SIG-M5 treated with dmso at 0.1 percent for 504 hours (cell line): ENCODE measurements around the gene SRMS.
A peak's percentile ranks its signal among the peaks of the same experiment; 100 is the strongest.

Source experiments
- DNase-seq: peaks from one replicate; lab custom pipeline; 2025; ENCODE audit not compliant: unreplicated experiment; lab: John Stamatoyannopoulos, UW

The SRMS gene, protein sequence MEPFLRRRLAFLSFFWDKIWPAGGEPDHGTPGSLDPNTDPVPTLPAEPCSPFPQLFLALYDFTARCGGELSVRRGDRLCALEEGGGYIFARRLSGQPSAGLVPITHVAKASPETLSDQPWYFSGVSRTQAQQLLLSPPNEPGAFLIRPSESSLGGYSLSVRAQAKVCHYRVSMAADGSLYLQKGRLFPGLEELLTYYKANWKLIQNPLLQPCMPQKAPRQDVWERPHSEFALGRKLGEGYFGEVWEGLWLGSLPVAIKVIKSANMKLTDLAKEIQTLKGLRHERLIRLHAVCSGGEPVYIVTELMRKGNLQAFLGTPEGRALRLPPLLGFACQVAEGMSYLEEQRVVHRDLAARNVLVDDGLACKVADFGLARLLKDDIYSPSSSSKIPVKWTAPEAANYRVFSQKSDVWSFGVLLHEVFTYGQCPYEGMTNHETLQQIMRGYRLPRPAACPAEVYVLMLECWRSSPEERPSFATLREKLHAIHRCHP

DNA sequence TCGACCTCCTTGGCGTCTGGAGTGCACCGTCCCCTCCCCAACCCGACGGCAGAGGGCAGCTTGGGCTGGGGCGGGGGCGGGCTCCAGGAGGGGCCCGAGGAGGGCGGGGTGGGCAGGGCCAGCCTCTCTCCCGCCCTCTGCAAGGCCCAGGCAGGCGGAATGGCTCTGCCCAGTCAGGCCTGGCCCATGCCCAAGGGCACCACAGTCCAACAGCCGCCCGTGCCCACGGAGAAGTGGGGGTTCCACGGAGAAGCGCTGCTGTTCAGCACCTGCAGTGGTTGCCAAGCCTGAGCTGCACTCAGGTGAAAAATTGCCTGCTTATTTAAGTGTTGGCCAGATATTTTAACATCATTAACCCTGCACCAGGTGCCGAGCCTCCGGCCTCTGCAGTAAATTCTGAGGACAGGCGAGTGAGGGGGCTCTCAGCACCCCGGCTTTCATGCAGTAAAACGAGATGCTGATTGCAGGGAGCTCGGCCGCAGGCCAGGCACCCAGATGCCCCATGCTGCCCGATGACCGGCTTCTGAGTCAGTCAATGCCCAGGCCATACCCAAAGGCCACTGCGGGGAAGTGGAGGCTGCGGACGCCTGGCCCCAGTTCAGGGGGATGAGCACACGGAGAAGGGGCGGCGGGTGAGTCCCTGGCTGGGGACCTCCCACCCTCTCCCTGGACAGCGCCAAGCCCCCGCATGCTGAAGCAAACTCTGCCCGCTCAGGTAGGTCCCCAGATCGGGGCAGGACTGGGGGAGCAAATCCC is at the start of gene SRMS:
Gene SRMS (minus strand): TSS at position 25 of the 756 bp plus-strand sequence. CDS start 286 bp downstream, outside the sequence.
- no peak for DNase-seq

DNA sequence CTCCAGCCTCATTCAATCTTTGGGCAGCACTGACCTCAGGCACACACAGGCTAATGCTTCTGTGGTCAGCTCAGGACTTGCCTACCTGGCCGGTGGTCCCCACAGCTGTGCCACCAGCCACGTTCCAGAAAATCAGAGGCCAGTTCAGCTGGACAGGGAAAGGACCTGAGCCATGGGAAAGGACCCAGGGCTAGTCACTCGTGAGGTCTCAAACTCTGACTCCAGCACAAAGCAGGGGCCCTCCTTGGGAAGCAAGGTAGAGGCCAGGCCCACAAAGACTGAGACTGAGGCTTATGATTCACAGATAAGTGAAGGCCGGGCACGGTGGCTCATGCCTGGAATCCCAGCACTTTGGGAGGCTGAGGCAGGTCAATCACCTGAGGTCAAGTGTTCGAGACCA is 48.9 kb upstream of the SRMS start:
- DNase-seq: no peak

DNA sequence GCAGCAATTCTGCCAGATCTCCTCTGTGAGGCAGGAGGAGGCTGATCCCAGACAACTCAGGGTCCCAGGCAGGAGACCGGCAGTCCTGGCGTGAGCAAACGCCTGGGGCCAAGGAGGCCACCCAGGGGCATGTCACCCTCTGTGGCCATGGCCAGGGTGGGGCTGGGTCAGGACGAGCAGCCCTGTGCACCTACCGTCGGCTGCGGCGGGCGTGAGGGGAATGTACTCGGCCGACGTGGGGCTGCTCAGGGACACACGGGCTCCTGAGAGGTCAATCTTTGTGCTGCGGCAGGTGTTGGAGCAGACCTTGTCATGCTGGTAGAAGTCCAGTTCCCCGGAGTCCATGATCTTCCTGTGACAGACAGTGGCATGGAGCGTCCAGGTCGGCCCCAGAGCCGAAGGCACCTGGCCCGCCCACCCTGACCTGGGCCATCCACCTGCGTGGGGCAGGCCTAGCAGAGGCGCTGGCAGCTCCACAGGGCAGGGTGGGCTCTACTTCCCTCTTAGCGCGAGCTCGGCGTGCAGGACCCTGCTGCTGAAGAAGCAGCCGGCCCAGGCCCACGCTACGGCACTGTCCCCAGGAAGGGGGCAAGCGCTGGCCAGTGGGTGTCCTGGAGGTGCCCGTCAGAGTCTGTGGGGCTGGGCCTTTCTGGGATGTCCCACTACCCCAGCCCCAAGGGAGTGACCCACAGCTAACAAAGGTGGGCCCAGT is 48.0 kb upstream of the SRMS start:
- DNase-seq: no peak

DNA sequence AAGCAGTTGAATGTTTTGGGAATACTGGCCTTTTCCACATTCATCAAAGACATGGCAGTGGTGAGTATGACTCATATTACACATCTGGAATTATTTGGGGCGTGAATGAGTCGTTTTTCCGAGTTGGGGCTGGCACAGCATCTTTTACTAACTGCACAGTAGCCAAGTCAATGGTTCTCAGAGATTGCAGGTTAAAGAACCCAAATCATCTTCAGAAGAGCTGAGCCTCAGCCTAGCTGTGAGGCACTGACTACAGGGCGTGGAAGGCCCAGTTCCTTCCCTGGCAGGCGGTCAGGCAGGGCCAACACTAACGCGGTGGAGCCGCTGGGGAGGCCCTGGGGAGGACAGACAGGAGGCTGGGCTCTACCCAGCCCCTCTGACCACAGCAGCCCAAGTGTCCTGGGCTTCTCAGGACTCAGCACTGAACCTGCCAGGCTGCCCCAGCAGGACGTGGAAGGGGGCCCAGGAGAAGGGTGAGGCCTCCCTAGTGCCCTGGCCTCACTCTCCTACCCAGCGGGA is 46.6 kb upstream of the SRMS start:
- DNase-seq: no peak

DNA sequence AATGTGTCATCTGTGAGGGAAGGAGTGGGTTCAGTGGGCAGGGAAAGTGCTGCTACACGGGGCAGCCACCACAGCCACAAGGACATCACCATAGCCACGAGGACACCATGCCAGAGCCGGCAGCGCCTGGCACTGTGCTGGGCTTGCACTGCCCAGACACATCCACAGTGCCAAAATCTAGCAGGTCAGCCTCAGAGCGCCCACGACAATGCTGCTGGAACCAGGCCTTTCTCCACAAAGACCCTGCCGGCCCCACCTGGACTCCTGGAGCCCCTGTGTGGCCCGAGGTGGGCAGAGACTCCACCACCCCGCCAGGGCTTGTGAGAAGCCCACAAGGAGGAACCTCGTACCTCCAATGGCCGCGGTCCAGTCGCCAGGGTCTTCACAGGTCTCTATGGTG is 45.1 kb upstream of the SRMS start:
- DNase-seq: no peak

DNA sequence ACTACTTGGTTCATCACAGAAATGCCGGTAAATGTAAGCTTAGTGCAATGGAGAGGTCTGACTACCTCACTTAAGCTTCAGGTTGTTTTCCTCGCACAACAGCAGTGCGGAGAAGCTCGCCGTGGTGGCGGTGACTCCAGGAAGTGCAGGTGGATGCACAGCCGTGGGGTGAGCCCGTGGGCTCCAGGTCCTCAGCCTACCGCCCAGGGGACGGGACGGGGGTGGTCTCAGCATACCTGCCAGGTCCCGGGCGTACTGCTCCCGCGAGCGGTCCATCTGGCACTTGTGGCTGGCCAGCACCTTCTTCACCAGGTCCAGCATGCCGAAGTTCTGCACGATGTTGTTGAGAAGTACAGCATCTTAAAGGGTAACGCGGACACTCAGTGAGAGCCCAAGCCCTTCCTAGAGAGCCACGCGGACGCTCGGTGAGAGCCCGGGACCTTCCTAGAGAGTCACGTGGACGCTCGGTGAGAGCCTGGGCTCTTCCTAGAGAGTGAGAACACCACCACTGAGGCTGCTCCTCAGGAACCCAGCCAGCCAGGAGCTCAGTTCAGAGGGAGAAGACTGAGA is 44.3 kb upstream of the SRMS start:
- no peak for DNase-seq

DNA sequence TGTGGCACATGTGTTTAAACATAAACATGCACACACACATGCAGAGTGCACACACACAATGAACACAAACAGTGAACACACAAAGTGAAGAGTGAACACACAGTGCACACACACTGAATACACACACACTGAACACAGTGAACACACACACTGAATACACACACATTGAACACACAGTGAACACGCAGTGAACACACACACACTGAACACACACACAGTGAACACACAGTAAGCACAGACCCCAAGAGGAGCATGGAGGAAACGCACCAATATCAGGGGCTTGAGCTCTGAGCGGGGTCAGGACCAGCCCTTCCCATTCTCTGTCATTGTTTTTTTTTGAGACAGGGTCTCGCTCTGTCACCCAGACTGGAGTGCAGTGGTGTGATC is 43.6 kb upstream of the SRMS start:
- DNase-seq: no peak

DNA sequence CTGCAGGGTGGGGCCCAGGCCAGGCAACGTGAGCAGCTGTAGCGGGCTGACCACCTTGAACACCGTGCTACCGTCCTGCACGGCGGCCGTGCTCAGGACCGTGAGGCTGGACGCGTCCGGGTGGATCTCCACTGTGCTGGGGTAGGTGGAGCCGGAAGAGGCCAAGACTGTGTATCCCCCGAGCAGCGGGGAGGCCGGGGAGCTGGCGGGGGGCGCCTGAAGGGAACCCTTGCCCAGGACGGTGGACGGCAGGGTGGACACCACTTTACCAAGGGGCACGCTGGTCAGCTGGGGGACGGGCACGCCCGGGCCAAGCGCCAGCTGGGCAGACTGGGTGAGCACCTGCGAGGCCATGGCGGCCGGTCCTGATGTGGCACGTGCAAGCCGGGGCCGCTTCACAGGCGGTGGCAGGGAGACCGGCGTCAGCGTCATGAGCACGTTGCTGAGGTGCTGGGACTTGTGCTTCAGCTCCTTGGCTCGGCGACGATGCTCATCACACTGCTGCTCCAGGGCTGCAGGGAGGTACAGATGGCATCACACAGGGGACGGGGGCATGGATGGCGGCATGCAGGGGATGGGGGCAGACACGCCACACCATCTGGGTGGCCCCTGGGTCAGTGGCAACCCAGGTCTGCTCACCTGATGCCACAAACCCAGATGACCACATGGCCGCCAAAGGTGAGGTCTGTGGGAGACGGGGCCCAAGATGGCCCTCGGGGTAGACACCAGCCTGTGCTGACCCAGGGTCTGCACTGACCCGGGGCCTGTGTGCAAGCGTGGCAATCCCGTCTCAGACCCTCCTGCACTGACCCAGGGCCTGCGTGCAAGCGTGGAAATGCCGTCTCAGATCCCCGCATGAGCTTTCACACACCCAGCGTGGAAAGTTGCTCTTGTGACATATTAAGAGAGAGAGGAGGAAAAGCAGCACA is 42.9 kb upstream of the SRMS start:
- no peak for DNase-seq

DNA sequence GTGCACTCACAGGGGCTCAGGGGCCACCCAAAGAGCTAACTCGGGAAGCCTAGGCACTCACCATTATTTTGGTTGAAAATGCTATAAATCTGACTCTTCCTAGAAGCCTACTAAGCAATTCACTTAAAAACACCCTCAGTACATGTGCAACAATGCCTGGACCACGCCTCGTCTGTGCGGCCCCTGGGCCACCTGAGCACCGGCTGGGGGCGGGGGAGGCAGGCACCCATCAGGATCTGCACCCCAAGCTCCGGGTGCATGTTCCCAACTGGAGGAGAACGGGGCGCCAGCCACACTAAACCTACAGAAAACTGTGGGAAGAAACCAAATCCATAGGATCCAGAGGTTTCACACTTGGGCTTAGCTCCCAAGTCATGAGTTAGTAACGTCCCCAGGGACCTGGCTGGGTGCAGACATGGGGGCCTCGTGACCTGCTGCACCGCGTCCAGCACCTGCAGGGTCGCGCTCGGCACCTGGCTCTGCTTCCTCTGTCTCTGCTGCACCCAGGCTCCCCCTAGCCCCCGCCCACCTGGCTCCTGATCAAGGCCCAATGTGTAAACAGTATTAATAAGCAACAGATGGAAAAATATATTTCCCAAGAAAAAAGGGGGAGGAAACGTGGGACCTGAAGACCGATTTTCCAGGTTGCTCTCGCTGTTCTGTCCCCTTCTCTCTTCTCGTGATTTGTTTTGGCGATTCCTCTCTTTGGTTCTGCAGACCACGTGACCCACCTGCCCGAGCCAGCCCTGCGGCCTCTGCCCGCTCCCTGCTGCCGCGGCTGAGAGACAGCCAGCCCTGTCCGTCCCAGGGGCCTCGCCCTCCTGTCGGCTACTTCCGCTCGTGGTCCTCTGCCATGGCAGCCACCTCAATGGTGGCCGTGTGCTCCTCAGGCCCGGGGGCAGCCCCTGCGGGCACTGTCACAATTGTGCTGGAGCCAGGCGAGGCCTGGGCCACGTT is 42.0 kb upstream of the SRMS start:
- no peak for DNase-seq

DNA sequence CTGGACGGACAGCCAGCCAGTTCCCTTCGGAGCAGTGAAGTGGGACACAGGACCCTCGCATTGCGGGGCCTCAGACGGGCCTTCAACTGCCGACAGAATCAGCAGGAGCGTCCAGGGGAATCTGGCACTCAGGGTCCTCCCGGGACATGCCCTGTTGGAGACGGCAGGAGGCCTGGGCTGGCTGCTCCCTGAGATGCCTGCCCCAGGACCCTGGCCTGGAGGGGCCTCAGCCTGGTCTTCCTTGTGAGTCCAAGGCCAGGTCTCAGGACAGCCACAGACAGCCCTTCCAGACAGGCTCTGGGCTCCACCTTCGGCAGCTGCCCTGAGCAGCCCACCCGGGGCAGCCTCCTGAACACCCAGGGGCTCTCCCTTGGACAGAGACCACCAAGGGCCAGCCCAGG is 41.1 kb upstream of the SRMS start:
- DNase-seq: no peak

DNA sequence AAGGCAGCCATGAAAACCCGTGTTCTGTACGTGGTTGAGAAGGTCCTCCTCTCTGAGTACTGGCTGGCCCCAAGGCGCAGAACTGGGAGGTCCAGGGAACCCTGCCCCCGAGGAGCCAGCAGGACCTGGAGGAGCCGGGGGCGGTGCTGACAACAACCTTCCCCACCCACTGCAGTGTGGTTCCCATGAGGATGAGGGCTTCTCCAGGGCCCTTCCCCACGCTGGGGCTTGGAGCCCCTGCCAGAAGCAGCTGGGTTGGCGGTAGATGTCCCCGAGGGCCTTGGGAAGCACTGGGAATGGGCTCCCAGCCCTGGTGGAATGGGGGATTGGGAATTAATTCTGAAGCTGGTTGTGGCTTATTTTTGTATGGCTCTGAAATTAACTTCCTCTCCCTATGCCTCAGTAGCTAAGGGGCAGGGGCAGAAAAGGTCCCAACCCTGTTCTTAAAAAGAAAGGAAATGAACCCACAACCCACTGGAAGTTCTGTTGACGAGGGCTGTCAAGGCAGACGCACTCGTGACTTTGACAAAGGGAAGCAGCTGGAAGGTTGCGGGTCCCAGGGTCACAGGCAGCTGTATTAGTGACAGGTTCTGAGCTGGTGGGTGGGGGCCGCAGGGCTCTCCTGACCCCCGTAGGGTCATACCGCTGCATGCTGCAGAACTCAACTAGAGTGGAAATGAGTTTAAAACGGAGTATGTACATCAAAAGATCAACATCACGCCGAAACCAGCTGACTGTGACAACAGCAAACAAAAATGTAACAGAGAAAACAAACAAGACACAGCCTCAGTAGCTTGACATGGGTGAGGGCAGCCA is 40.4 kb upstream of the SRMS start:
- DNase-seq: no peak

DNA sequence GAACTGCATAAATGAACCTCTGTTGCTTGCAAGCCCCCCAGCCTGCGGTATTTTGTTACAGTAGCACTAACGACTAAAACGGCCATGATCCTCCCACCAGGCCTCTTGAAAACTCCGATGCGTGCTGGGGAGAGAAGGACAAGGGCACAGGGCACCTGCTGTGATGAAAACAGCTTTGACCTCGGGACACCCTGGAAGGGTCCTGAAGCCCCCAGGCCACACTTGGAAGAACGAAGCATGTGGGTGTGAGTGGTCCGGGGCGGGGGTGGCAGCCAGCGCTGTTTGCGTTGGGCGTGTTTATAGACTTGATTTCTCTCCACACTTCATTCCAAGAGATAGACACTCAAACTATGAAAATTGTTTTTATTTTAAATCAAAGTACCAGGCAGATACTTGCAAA is 39.7 kb upstream of the SRMS start:
- DNase-seq: no peak

DNA sequence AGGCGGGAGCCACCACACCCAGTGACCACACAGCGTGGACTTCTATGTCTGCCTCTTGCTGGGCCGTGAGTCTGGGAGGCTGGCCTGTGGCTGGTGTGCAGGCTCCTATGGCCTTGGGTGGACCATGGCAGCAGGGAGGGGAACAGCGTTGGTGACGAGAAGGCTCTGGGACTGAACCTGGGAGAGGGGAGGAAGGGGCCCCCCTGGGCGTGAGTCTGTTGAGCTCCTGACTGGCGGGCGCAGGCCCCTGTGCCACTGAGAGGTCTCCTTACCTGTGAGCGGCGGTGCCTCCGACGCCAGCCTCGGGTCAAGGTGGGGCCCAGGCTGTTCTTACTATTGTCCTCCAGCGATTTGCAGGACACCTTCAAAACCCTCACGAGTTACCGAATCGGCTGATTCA is 39.2 kb upstream of the SRMS start:
- no peak for DNase-seq

DNA sequence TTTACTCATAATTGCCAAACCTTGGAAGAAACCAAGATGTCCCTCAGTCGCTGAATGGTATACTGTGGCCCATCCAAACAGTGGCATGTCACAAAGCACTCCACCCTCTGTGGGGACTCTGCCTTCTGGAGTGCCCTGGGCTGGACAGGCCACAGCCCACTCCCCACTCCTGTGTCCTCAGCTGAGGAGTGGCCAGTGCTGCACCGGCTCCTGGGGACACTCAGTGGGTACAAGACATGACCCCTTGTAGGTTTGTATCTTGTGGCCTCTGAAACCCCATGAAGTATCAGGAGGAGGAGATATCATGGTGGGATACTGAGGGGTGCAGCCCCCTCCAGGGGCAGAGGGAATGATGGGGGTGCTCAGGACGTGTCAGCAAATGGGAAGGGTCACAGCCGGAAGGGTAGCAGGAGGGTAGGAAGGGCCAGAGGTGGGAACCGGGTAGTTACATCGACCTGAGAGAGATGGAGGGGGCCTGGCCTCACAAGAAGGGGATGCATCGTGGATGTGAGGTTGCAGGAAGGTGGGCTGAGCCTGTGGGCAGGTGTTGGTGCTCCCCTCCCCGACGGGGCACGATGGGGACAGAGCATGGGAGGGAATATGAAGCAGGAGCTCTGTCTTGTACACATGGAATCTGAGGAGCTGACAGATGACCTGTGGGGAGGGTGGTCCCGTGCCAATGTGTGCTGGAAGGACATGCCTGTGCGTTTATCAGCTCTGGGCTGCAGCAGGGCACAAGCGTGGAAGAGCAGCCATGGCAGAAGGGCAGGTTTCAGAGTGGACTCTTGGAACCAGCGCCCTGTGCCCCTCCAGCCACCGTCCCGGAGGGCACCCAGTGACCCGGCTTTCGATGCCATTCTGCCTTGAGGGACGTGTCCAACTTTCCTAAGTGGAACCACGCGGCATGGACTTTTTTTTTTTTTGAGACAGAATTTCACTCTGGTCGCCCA is 38.3 kb upstream of the SRMS start:
- no peak for DNase-seq

DNA sequence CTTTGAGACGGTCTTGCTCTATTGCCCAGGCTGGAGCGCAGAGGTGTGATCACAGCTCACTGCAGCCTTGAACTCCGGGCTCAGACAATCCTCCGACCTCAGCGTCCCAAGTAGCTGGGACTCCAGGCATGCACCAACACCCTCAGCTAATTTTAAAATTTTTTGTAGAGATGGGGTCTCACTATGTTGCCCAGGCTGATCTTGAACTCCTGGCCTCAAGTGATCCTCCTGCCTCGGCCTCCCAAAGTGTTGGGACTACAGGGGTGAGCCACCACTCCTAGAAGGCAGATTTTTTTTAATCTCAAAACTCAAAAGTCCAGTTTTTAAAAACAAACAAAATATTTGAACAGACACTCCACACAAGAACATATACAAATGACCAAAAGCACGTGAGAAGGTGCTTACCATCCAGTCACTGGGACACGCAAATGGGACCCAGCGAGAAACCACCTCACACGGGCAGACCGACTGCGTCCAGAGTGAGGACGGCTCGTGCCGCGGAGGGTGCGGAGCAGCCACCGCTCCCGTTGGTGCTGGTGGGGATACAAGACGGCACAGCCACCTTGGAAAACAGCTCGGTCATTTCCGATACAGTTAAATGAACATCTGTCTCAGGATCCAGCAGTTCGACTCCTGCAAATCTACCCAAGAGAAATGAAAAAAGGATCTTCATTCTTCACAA is 35.0 kb upstream of the SRMS start:
- no peak for DNase-seq

DNA sequence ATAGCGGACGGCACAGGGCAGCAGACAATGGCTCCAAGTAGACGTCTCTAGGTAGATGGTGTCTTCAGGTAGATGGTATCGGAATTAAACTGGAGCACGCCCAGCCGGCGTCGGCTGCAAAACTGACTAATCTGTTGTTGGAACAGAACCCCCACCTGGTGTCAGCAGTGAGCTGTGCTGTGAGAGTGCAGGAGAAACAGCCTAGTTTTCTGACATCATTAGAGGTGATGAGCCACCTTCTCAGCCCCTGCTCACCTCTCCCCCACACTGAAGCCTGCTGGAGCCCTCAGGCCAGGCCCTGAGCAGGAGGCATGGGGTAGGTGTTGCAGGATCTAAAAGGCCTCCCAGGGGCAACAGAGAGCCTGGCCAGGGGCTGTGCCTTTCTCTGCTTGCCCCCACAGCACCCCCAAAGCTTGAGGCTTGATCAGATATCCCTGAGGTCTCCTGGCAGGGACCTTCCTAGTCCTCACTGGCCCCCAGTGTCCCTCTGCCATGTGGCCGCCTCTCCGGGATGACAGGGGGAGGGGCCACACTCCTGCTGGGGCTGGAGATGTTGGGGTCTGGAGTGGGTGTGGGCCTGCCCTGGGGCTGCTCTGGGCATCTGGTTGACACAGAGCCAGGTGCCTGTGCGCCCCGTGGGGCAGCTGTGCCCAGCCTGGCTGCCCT is 33.4 kb upstream of the SRMS start:
- peak; percentile 69 for DNase-seq
